HepG2 (cell line): Measurements from ENCODE around the gene XPNPEP2. TPM values are rescaled to one million over a fixed set of nuclear protein-coding genes. Genes with fewer than 3 reads are reported as not detected.

ENCODE experiments used
- ATAC-seq: fragments of 200-7000 bp; cut with Tn5 transposase; 3 replicates; pipeline ENCODE4 v1.9.1; 2020; ENCODE audit warnings: mild to moderate bottlenecking, moderate library complexity
- BruUV-seq: library from RNA; stranded (reverse); fragments of 400-500 nt; replicated peaks from 2 replicates; lab custom pipeline; 2021; lab: Mats Ljungman, UMichigan
- CTCF ChIA-PET: fragments of 300-600 bp; formaldehyde crosslinking; extraction: SDS; loops from one replicate; lab custom pipeline; 2021; ENCODE audit warnings: low total read pairs, inconsistent platforms, low intra/inter-chr PET ratio; lab: Yijun Ruan, JAX
- POLR2A ChIA-PET: fragments of 350-600 bp; sonication (Branson Sonifier 250); formaldehyde crosslinking; loops from one replicate; lab custom pipeline; 2020; ENCODE audit warnings: antibody characterized with exemption, inconsistent platforms; lab: Yijun Ruan, JAX
- DNase-seq: peaks from one replicate; pipeline ENCODE4 v3.0.0-alpha.2; 2015; ENCODE audit warnings: low spot score
- FAIRE-seq: peaks from 3 replicates; lab custom pipeline; 2011; peaks lifted over from hg19 to GRCh38; lab: Jason Lieb, UNC
- H2AFZ ChIP-seq: one replicate; pipeline ENCODE4 v1.6.1; 2011; ENCODE audit warnings: low read length, inconsistent platforms
- H3K27ac ChIP-seq: fragments of 300-600 bp; 3 replicates; pipeline ENCODE4 v1.8.0; 2011; ENCODE audit warnings: mixed run types, mild to moderate bottlenecking, mixed read lengths, low read length, inconsistent platforms; ENCODE audit not compliant: insufficient read depth; ENCODE audit errors: extremely low read length
- H3K27me3 ChIP-seq, 2 experiments: fragments of 200-600 bp in 1 of 2; 2 replicates in 1 of 2; 3 replicates in 1 of 2; pipeline versions ENCODE4 v1.6.0 to v1.8.0; 2011; ENCODE audit warnings: low read length in 2 of 2, mild to moderate bottlenecking in 2 of 2, moderate library complexity in 2 of 2, inconsistent platforms in 1 of 2; ENCODE audit not compliant: insufficient read depth in 2 of 2, control insufficient read depth in 1 of 2
- H3K36me3 ChIP-seq, 2 experiments: fragments of 200-600 bp in 1 of 2; replicated peaks in 1 of 2; 2 replicates in 1 of 2; 3 replicates in 1 of 2; pipeline versions ENCODE4 v1.5.1 to v1.8.0; 2011; ENCODE audit warnings: low read length in 2 of 2, inconsistent platforms in 1 of 2; ENCODE audit not compliant: insufficient read depth in 2 of 2, control insufficient read depth in 1 of 2
- H3K4me1 ChIP-seq: 2 replicates; pipeline ENCODE4 v1.5.1; 2012; ENCODE audit warnings: low read length, inconsistent platforms; ENCODE audit not compliant: insufficient read depth
- H3K4me2 ChIP-seq: 2 replicates; pipeline ENCODE4 v1.6.0; 2011; ENCODE audit warnings: low read depth, low read length, inconsistent platforms
- H3K4me3 ChIP-seq, 3 experiments: fragments of 200-600 bp in 1 of 3; sonication (generic), shearing (Covaris generic) in 1 of 3; replicated peaks in 1 of 3; 2 replicates each; pipeline ENCODE4 v1.5.1; 2011 to 2016; ENCODE audit warnings: low read length in 3 of 3, inconsistent platforms in 2 of 3, low read depth in 2 of 3, mild to moderate bottlenecking in 2 of 3, control low read depth in 1 of 3, mixed read lengths in 1 of 3; ENCODE audit not compliant: insufficient read depth in 1 of 3
- H3K79me2 ChIP-seq: one replicate; pipeline ENCODE4 v1.6.1; 2011; ENCODE audit warnings: low read length, inconsistent platforms; ENCODE audit not compliant: insufficient read depth
- H3K9ac ChIP-seq: 2 replicates; pipeline ENCODE4 v1.6.0; 2011; ENCODE audit warnings: mild to moderate bottlenecking, low read depth, low read length, inconsistent platforms; ENCODE audit not compliant: insufficient read depth
- H3K9me3 ChIP-seq: 2 replicates; pipeline ENCODE4 v1.5.1; 2012; ENCODE audit warnings: mild to moderate bottlenecking, low read length
- H4K20me1 ChIP-seq: 2 replicates; pipeline ENCODE4 v1.6.0; 2011; ENCODE audit warnings: inconsistent platforms, mild to moderate bottlenecking, low read length, moderate library complexity; ENCODE audit not compliant: insufficient read depth
- HMG20A ChIP-seq: IDR thresholded peaks from 2 replicates; pipeline ENCODE4 v1.6.1; 2016; ENCODE audit warnings: borderline replicate concordance
- ZNF382 ChIP-seq: sonication (generic); formaldehyde crosslinking; IDR thresholded peaks from 2 replicates; pipeline ENCODE4 v1.5.0; 2020; ENCODE audit warnings: missing genetic modification reagents, mild to moderate bottlenecking, borderline replicate concordance
- WGBS: methylation state at CpG from one replicate; pipeline ENCODE4 v1.1.6; 2017; ENCODE audit warnings: low lambda C conversion rate; 5-methylcytosine and 5-hydroxymethylcytosine counted together
- in situ Hi-C: cut with HindIII; loops from 2 replicates; pipeline ENCODE4 v1.10.0; 2017; ENCODE audit warnings: low pct_unique_long_range_greater_than_20kb; ENCODE audit not compliant: extremely low pct_ligation_motif_present
- intact Hi-C: fragments of 100-400 bp; cut with micrococcal nuclease; formaldehyde crosslinking; loops from one replicate; pipeline ENCODE4 v1.10.0; 2022; ENCODE audit not compliant: unreplicated experiment
- polyA plus RNA-seq, 8 experiments: library from polyadenylated mRNA; depleted of rRNA in 3 of 8; stranded (reverse) in 7 of 8; unstranded in 1 of 8; fragments of >200 nt; fragmentation: Illumina TruSeq in 4 of 8; extraction: Trizol in 4 of 8; gene quantifications; 2 replicates each; pipeline versions ENCODE4 v1.2.1 to v1.2.3, GENCODE V29; 2011 to 2016; ENCODE audit warnings: low read depth in 4 of 8, missing spikeins in 1 of 8, mixed read lengths in 1 of 8; ENCODE audit not compliant: insufficient read depth in 1 of 8
- total RNA-seq, 5 experiments: library from RNA; depleted of rRNA; stranded (reverse); fragments of >200 nt; fragmentation: Illumina TruSeq; extraction: Trizol; gene quantifications; 2 replicates each; pipeline ENCODE4 v1.2.3, GENCODE V29; 2016; ENCODE audit warnings: low read depth in 1 of 5
- TF ChIP-seq, protein P1 (sequence below): sonication (generic); formaldehyde crosslinking; IDR thresholded peaks from 2 replicates; pipeline ENCODE4 v1.9.0; 2021; ENCODE audit warnings: mild to moderate bottlenecking, missing genetic modification reagents

The XPNPEP2 gene
- total and polyA plus RNA-seq, 2 of the 13 experiments (the other 11 are each of a cell fraction or from before 2014, with no cell fraction given), result 1.1 to 1.8 TPM

DNA sequence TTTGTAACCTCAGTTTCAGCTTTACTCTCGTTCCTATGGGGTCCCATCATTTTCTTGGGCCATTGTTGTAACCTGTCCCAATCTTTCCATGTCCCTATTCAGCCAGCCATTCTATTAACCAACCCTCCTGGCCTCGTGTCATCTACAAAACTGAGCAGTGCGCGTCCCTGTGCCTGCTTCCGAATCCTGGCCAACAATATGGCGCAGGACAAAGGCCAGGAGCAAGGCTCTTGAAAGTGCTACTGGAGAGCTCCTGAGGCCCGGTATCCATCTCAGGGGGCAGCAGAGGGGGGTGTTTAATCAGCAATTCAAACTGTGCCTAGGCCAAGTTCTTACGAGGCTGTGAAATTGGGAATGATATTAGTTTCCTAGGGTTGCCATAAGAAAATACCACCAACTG is 42.8 kb upstream of the XPNPEP2 start:
- Histone ChIP-seq H3K4me1 (peaks cover 42% of the 10 kb centered on the region), H3K4me3 (no peak overlapping the region), H3K36me3 (no peaks in the 10 kb centered on the region), H3K79me2 (no peaks in the 10 kb centered on the region), H3K27ac (no peak overlapping the region), H4K20me1 (no peaks in the 10 kb centered on the region), H3K9me3 (no peaks in the 10 kb centered on the region), H3K27me3 (no peaks in the 10 kb centered on the region), H2AFZ (no peak overlapping the region), H3K4me2 (no peak overlapping the region), H3K9ac (no peak overlapping the region)
- 75% methylated on average over 8 of the region's 8 CpGs for WGBS
- TF ChIP-seq ZNF382 (CRISPR knock-in tag) (no peak), HMG20A (CRISPR knock-in tag) (no peak)
- TF ChIP-seq, protein P1, sequence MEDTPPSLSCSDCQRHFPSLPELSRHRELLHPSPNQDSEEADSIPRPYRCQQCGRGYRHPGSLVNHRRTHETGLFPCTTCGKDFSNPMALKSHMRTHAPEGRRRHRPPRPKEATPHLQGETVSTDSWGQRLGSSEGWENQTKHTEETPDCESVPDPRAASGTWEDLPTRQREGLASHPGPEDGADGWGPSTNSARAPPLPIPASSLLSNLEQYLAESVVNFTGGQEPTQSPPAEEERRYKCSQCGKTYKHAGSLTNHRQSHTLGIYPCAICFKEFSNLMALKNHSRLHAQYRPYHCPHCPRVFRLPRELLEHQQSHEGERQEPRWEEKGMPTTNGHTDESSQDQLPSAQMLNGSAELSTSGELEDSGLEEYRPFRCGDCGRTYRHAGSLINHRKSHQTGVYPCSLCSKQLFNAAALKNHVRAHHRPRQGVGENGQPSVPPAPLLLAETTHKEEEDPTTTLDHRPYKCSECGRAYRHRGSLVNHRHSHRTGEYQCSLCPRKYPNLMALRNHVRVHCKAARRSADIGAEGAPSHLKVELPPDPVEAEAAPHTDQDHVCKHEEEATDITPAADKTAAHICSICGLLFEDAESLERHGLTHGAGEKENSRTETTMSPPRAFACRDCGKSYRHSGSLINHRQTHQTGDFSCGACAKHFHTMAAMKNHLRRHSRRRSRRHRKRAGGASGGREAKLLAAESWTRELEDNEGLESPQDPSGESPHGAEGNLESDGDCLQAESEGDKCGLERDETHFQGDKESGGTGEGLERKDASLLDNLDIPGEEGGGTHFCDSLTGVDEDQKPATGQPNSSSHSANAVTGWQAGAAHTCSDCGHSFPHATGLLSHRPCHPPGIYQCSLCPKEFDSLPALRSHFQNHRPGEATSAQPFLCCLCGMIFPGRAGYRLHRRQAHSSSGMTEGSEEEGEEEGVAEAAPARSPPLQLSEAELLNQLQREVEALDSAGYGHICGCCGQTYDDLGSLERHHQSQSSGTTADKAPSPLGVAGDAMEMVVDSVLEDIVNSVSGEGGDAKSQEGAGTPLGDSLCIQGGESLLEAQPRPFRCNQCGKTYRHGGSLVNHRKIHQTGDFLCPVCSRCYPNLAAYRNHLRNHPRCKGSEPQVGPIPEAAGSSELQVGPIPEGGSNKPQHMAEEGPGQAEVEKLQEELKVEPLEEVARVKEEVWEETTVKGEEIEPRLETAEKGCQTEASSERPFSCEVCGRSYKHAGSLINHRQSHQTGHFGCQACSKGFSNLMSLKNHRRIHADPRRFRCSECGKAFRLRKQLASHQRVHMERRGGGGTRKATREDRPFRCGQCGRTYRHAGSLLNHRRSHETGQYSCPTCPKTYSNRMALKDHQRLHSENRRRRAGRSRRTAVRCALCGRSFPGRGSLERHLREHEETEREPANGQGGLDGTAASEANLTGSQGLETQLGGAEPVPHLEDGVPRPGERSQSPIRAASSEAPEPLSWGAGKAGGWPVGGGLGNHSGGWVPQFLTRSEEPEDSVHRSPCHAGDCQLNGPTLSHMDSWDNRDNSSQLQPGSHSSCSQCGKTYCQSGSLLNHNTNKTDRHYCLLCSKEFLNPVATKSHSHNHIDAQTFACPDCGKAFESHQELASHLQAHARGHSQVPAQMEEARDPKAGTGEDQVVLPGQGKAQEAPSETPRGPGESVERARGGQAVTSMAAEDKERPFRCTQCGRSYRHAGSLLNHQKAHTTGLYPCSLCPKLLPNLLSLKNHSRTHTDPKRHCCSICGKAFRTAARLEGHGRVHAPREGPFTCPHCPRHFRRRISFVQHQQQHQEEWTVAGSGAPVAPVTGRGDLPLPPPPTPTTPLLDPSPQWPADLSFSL, result no peak
- FAIRE-seq, result no peak
- CTCF ChIA-PET, result no interaction called here
- BruUV-seq, result no TSS peak
- intact Hi-C loops (no loop called here), in situ Hi-C loops (no loop called here)
- DNase-seq, result no peak
- no peak for ATAC-seq
- POLR2A ChIA-PET, result no interaction called here
